MM.1S (cell line): ENCODE results near the gene B4GALNT1.

ENCODE experiments used
- DNase-seq: peaks from one replicate; pipeline ENCODE4 v3.0.0-alpha.2; 2015
- H2AFZ ChIP-seq: fragments of 300-600 bp; sonication (generic); 2 replicates; pipeline ENCODE4 v1.6.0; 2016; ENCODE audit warnings: antibody characterized with exemption, low read length
- H3F3A ChIP-seq: fragments of 300-600 bp; sonication (generic); 2 replicates; pipeline ENCODE4 v1.6.1; 2016; ENCODE audit warnings: mild to moderate bottlenecking, antibody characterized with exemption, low read length, moderate library complexity, mixed read lengths; ENCODE audit not compliant: insufficient read depth
- H3K27ac ChIP-seq: fragments of 300-600 bp; sonication (generic); 2 replicates; pipeline ENCODE4 v1.5.1; 2016; ENCODE audit warnings: mild to moderate bottlenecking, low read length
- H3K27me3 ChIP-seq: fragments of 300-600 bp; sonication (generic); replicated peaks from 2 replicates; pipeline ENCODE4 v1.6.0; 2016; ENCODE audit warnings: low read length; ENCODE audit not compliant: insufficient read depth
- H3K36me3 ChIP-seq: fragments of 300-600 bp; sonication (generic); replicated peaks from 2 replicates; pipeline ENCODE4 v1.6.1; 2016; ENCODE audit warnings: mild to moderate bottlenecking, low read length, mixed read lengths; ENCODE audit not compliant: insufficient read depth
- H3K4me1 ChIP-seq: fragments of 300-600 bp; sonication (generic); 2 replicates; pipeline ENCODE4 v1.6.1; 2016; ENCODE audit warnings: low read length, mixed read lengths
- H3K4me2 ChIP-seq: fragments of 300-600 bp; sonication (generic); 2 replicates; pipeline ENCODE4 v1.6.0; 2016; ENCODE audit warnings: low read depth, low read length
- H3K4me3 ChIP-seq: fragments of 300-600 bp; sonication (generic); 2 replicates; pipeline ENCODE4 v1.5.1; 2016; ENCODE audit warnings: low read length, mixed read lengths
- H3K79me2 ChIP-seq: fragments of 300-600 bp; sonication (generic); 2 replicates; pipeline ENCODE4 v1.6.1; 2016; ENCODE audit warnings: mixed run types, low read length, mixed read lengths
- H3K9ac ChIP-seq: fragments of 300-600 bp; sonication (generic); 2 replicates; pipeline ENCODE4 v1.6.1; 2016; ENCODE audit warnings: low read length, mixed read lengths
- H3K9me2 ChIP-seq: fragments of 300-600 bp; sonication (generic); replicated peaks from 2 replicates; pipeline ENCODE4 v1.6.1; 2016; ENCODE audit warnings: mild to moderate bottlenecking, low read length, mixed read lengths; ENCODE audit not compliant: insufficient read depth
- H3K9me3 ChIP-seq: fragments of 300-600 bp; sonication (generic); replicated peaks from 2 replicates; pipeline ENCODE4 v1.6.1; 2016; ENCODE audit warnings: mild to moderate bottlenecking, low read length, mixed read lengths; ENCODE audit not compliant: insufficient read depth
- H4K20me1 ChIP-seq: fragments of 300-600 bp; sonication (generic); 2 replicates; pipeline ENCODE4 v1.6.1; 2016; ENCODE audit warnings: mild to moderate bottlenecking, low read length, moderate library complexity, mixed read lengths; ENCODE audit not compliant: insufficient read depth
- CTCF ChIP-seq: fragments of 300-600 bp; sonication (generic); IDR thresholded peaks from 2 replicates; pipeline ENCODE4 v1.5.1; 2016; ENCODE audit warnings: antibody characterized with exemption, low read length, mixed read lengths
- EZH2 ChIP-seq: fragments of 300-600 bp; sonication (generic); optimal IDR thresholded peaks from 2 replicates; pipeline ENCODE3; 2017; ENCODE audit warnings: low read depth, mild to moderate bottlenecking, antibody characterized with exemption, low read length, mixed read lengths
- EZH2phosphoT487 ChIP-seq: fragments of 300-600 bp; sonication (generic); IDR thresholded peaks from 2 replicates; pipeline ENCODE4 v1.6.1; 2018; ENCODE audit warnings: antibody characterized with exemption, low read length

B4GALNT1 gene

GRCh38 chr12:57602544-57602943 is 30.5 kb downstream of the B4GALNT1 start:
- Histone ChIP-seq H3K9me3 (no peaks in the 10 kb centered on the region), H3F3A (no peaks in the 10 kb centered on the region), H3K36me3 (no peaks in the 10 kb centered on the region), H3K27ac (no peak overlapping the region), H3K4me3 (no peak overlapping the region), H3K79me2 (no peaks in the 10 kb centered on the region), H3K4me2 (no peak overlapping the region), H2AFZ (no peak overlapping the region), H3K9ac (no peak overlapping the region), H3K9me2 (no peaks in the 10 kb centered on the region), H3K27me3 (no peaks in the 10 kb centered on the region), H4K20me1 (no peaks in the 10 kb centered on the region), H3K4me1 (peaks cover 6% of the 10 kb centered on the region; the same call in 1 of the 2 replicates)
- no peak for DNase-seq
- TF ChIP-seq CTCF (no peak), EZH2 (no peak), EZH2phosphoT487 (no peak)

GRCh38 chr12:57600395-57600794 is 32.6 kb downstream of the B4GALNT1 start:
- no peak for DNase-seq
- no peaks in the 10 kb centered on the region for H3K9me3 ChIP-seq
- no peak overlapping the region for H3K27ac ChIP-seq
- H3K4me2 ChIP-seq: no peak overlapping the region
- H3K4me1 ChIP-seq: peaks cover 6% of the 10 kb centered on the region; the same call in 1 of the 2 replicates
- no peak overlapping the region for H3K4me3 ChIP-seq
- H3F3A ChIP-seq: no peaks in the 10 kb centered on the region
- H3K27me3 ChIP-seq: no peaks in the 10 kb centered on the region
- no peaks in the 10 kb centered on the region for H3K9me2 ChIP-seq
- no peaks in the 10 kb centered on the region for H3K79me2 ChIP-seq
- no peak overlapping the region for H3K9ac ChIP-seq
- no peak for TF ChIP-seq EZH2
- no peak for TF ChIP-seq CTCF
- no peak for TF ChIP-seq EZH2phosphoT487
- H2AFZ ChIP-seq: no peak overlapping the region
- no peaks in the 10 kb centered on the region for H3K36me3 ChIP-seq
- H4K20me1 ChIP-seq: no peaks in the 10 kb centered on the region

- TF ChIP-seq EZH2phosphoT487 (no peak), CTCF (no peak), EZH2 (no peak)
- H3K27ac ChIP-seq: no peak overlapping the region
- H3K79me2 ChIP-seq: peaks cover 23% of the 10 kb centered on the region
- no peaks in the 10 kb centered on the region for H3K9me3 ChIP-seq
- no peak overlapping the region for H3K4me3 ChIP-seq
- H3K9ac ChIP-seq: no peak overlapping the region
- H3K4me1 ChIP-seq: peaks cover 14% of the 10 kb centered on the region; the same call in 1 of the 2 replicates
- H3K9me2 ChIP-seq: no peaks in the 10 kb centered on the region
- 0 out of 2 replicates have a peak, but pooled peaks cover 3% of the 10 kb centered on the region for H3F3A ChIP-seq
- no peak overlapping the region for H2AFZ ChIP-seq
- H3K36me3 ChIP-seq: no peaks in the 10 kb centered on the region
- no peaks in the 10 kb centered on the region for H4K20me1 ChIP-seq
- peaks cover 4% of the 10 kb centered on the region; the same call in 1 of the 2 replicates for H3K27me3 ChIP-seq
- DNase-seq: no peak
- H3K4me2 ChIP-seq: no peak overlapping the region
Measured at GRCh38 chr12:57593187-57593586, 39.8 kb downstream of the B4GALNT1 start.
